Neural crest cell (in vitro differentiated cells): ENCODE measurements around the gene IFITM1. TPM values are rescaled to one million over a fixed set of nuclear protein-coding genes. Genes with fewer than 3 reads are reported as not detected.
A peak's percentile ranks its signal among the peaks of the same experiment; 100 is the strongest.

Source experiments
- DNase-seq: peaks from one replicate; pipeline ENCODE4 v3.0.0; 2021; ENCODE audit warnings: low read depth, mixed read lengths, low spot score
- H3K27ac Mint-ChIP-seq: one replicate; pipeline ENCODE4 v1.8.0; 2021; ENCODE audit warnings: mild to moderate bottlenecking, mixed read lengths; ENCODE audit not compliant: unreplicated experiment
- H3K27me3 Mint-ChIP-seq: 2 replicates; pipeline ENCODE4 v1.8.0; 2021; ENCODE audit warnings: low read depth, mild to moderate bottlenecking, mixed read lengths
- H3K36me3 Mint-ChIP-seq: 2 replicates; pipeline ENCODE4 v1.8.0; 2021; ENCODE audit warnings: low read depth, mild to moderate bottlenecking, mixed read lengths
- H3K4me1 Mint-ChIP-seq: 2 replicates; pipeline ENCODE4 v1.8.0; 2021; ENCODE audit warnings: mixed read lengths
- H3K4me3 Mint-ChIP-seq: one replicate; pipeline ENCODE4 v1.8.0; 2021; ENCODE audit warnings: mild to moderate bottlenecking, mixed read lengths
- H3K9me3 Mint-ChIP-seq: 2 replicates; pipeline ENCODE4 v1.8.0; 2021; ENCODE audit warnings: mixed read lengths
- CTCF ChIP-seq: fragments of 200-600 bp; sonication (generic); conservative IDR thresholded peaks from 2 replicates; pipeline ENCODE4 v1.5.0; 2021; ENCODE audit warnings: antibody characterized with exemption, mild to moderate bottlenecking
- total RNA-seq: library from RNA; stranded (reverse); gene quantifications from 2 replicates; pipeline ENCODE4 v1.2.1, GENCODE V29; 2021

IFITM1 gene
- total RNA-seq, 1 donor from 2014 or later, result 2.0 TPM

- Mint-ChIP-seq H3K27me3 (no peaks in the 10 kb centered on the region), H3K36me3 (no peaks in the 10 kb centered on the region), H3K4me3 (no peak overlapping the region), H3K4me1 (peaks cover 36% of the 10 kb centered on the region), H3K9me3 (no peaks in the 10 kb centered on the region), H3K27ac (no peak overlapping the region)
- no peak for TF ChIP-seq CTCF
- DNase-seq, result no peak
Observed at GRCh38 chr11:350723-351255, 36.9 kb downstream of the IFITM1 start.

DNA sequence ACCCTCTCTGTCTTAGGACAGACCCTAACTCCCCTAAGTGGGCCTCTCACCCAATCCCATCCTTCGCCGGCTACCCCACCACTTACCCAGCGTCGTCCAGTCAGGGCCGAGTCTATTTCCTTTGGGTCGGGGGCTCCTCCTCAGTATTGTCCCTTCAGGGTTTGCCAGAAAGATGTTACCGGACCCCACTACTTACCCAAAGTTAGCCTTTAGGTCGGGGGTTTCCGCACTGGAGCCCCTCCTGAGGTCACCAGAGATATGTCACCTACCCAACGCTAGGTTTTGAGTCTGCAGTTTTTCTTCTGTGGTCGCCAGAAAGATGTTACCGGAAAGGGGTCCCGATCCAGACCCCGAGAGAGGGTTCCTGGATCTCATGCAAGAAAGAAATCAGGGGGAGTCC, 37.6 kb downstream of the IFITM1 start:
- no peak for DNase-seq
- TF ChIP-seq CTCF, result no peak
- Mint-ChIP-seq H3K4me3 (no peak overlapping the region), H3K27ac (peak overlapping the region; percentile 27), H3K27me3 (no peaks in the 10 kb centered on the region), H3K9me3 (no peaks in the 10 kb centered on the region), H3K4me1 (peaks cover 36% of the 10 kb centered on the region), H3K36me3 (no peaks in the 10 kb centered on the region)

DNA sequence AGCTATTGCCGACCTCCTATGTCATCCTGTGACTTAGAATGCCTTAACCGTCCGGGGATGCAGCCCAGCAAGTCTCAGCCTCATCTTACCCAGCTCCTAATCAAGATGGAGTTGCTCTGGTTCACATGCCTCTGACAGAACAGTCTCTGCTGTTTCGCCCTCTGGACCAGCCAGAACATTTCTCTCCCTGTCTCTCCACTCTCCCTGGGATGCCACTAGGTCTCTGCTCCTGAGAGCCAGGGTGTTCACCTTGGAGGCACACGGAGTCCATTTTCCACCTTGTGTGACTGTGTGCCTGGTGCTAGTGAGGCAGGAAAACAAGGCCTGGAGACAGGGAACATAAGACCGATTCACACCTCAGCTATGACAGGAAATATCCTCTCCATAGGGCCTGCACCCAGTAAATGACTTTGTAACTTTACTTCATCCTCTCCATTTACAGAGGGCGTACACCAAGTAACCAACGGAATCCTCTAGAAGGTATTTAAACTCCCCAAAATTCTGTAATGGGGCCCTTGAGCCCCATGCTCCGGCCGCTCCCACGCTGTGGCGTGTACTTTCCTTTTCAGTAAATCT, 38.7 kb downstream of the IFITM1 start:
- peaks cover 36% of the 10 kb centered on the region for H3K4me1 Mint-ChIP-seq
- no peak for TF ChIP-seq CTCF
- no peaks in the 10 kb centered on the region for H3K27me3 Mint-ChIP-seq
- no peaks in the 10 kb centered on the region for H3K36me3 Mint-ChIP-seq
- DNase-seq, result no peak
- H3K4me3 Mint-ChIP-seq, result peak overlapping the region; percentile 17
- no peak overlapping the region for H3K27ac Mint-ChIP-seq
- H3K9me3 Mint-ChIP-seq, result no peaks in the 10 kb centered on the region

DNA sequence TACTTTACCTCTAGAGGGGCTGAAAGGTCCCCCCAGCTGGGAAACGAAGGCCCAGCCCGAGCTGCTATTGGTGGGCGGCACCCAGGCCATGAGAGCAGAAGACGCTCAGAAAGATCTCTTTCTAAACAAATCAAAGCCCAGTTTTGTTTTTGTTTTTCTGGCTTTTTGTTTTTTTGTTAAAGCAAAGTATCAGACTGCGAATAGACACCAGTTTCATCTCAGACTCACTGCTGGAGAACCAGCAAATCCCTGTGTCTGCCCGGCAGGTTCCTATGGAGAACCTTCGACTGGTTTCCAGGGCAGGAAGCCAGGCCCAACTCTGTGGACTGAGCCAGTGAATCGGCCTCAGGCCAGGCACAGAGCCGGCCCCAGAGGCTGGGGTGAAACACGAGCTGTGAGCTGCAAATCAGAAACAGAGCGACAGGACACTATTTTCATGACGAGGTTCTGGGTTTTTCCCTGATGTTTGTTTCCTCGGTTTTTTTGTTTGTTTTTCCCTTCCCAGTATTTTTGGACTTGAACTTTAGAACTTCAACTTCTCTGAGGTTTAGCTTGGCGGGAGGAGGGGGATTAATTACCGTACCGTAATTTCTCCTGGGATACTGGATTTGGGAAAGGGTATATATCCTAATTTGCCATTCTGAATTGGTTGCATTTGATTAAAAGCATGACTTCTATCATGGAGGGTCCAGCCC, 39.5 kb downstream of the IFITM1 start:
- peak overlapping the region; percentile 44 for H3K4me3 Mint-ChIP-seq
- TF ChIP-seq CTCF, result no peak
- H3K9me3 Mint-ChIP-seq, result no peaks in the 10 kb centered on the region
- no peak for DNase-seq
- no peaks in the 10 kb centered on the region for H3K36me3 Mint-ChIP-seq
- H3K4me1 Mint-ChIP-seq, result peaks cover 36% of the 10 kb centered on the region
- H3K27ac Mint-ChIP-seq, result peak overlapping the region; percentile 31
- no peaks in the 10 kb centered on the region for H3K27me3 Mint-ChIP-seq

- DNase-seq, result peak; percentile 69
- peak overlapping the region; percentile 70 for H3K27ac Mint-ChIP-seq
- H3K4me1 Mint-ChIP-seq, result peaks cover 31% of the 10 kb centered on the region
- peaks cover 8% of the 10 kb centered on the region for H3K27me3 Mint-ChIP-seq
- peak overlapping the region; percentile 80 for H3K4me3 Mint-ChIP-seq
- no peak for TF ChIP-seq CTCF
- peaks cover 2% of the 10 kb centered on the region for H3K9me3 Mint-ChIP-seq
- H3K36me3 Mint-ChIP-seq, result no peaks in the 10 kb centered on the region
Observed at GRCh38 chr11:355581-356458, 42.0 kb downstream of the IFITM1 start.
